ENCODE measurements around the gene RRP15. TPM values are rescaled to one million over a fixed set of nuclear protein-coding genes. Genes with fewer than 3 reads are reported as not detected.

The RRP15 gene
- total RNA-seq, 1 experiment from 2014 or later, result 36.0 TPM

DNA sequence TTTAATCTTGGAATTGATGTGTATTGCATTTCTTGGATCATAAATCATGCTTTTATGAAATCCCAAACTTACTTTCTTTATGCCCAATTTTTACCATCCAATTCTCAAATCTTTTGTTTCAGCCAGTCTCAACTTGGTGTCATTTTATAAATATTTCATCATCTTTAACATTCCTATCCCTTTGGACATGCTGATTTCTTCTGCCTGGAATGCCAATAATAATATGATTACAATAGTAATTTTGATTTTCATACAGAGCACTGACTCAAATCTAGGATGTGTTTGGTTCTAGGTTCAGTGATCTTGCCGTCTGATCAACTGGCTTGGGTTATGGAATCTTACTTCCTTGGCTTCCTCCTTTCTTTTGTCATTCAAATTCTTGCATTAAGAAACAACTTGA lies 12.8 kb downstream of the RRP15 start:
- Mint-ChIP-seq H3K9me3 (no peaks in the 10 kb centered on the region), H3K4me1 (peaks cover 88% of the 10 kb centered on the region), H3K4me3 (no peak overlapping the region), H3K36me3 (peaks cover 9% of the 10 kb centered on the region), H3K27me3 (ENCODE audit: low read depth) (no peaks in the 10 kb centered on the region), H3K27ac (peak overlapping the region; percentile 93)
- TF ChIP-seq, protein P1, sequence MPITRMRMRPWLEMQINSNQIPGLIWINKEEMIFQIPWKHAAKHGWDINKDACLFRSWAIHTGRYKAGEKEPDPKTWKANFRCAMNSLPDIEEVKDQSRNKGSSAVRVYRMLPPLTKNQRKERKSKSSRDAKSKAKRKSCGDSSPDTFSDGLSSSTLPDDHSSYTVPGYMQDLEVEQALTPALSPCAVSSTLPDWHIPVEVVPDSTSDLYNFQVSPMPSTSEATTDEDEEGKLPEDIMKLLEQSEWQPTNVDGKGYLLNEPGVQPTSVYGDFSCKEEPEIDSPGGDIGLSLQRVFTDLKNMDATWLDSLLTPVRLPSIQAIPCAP (CRISPR knock-in tag; IDR thresholded peaks at IDR 0.05), result no peak
- TF ChIP-seq JAZF1 (CRISPR knock-in tag; IDR thresholded peaks at IDR 0.05) (no peak), NFE2L1 (CRISPR knock-in tag; IDR thresholded peaks at IDR 0.05) (no peak), OVOL2 (CRISPR knock-in tag; IDR thresholded peaks at IDR 0.05; ENCODE audit: borderline replicate concordance) (no peak), FOXK1 (CRISPR knock-in tag; IDR thresholded peaks at IDR 0.05) (no peak), NR1H2 (CRISPR knock-in tag; IDR thresholded peaks at IDR 0.05) (no peak), ZNF263 (CRISPR knock-in tag; IDR thresholded peaks at IDR 0.05; ENCODE audit: low read depth) (no peak), NFATC4 (CRISPR knock-in tag; IDR thresholded peaks at IDR 0.05) (no peak), TCF7 (CRISPR knock-in tag; IDR thresholded peaks at IDR 0.05; ENCODE audit: low read depth) (no peak), SOX15 (CRISPR knock-in tag; IDR thresholded peaks at IDR 0.05) (no peak), GRHL2 (CRISPR knock-in tag; IDR thresholded peaks at IDR 0.05; ENCODE audit: insufficient replicate concordance, severe bottlenecking) (no peak), RELA (CRISPR knock-in tag; IDR thresholded peaks at IDR 0.05; ENCODE audit: borderline replicate concordance) (no peak), FOXP1 (CRISPR knock-in tag; IDR thresholded peaks at IDR 0.05; ENCODE audit: borderline replicate concordance) (no peak), CREM (CRISPR knock-in tag; IDR thresholded peaks at IDR 0.05) (no peak)
- TF ChIP-seq, protein P2, sequence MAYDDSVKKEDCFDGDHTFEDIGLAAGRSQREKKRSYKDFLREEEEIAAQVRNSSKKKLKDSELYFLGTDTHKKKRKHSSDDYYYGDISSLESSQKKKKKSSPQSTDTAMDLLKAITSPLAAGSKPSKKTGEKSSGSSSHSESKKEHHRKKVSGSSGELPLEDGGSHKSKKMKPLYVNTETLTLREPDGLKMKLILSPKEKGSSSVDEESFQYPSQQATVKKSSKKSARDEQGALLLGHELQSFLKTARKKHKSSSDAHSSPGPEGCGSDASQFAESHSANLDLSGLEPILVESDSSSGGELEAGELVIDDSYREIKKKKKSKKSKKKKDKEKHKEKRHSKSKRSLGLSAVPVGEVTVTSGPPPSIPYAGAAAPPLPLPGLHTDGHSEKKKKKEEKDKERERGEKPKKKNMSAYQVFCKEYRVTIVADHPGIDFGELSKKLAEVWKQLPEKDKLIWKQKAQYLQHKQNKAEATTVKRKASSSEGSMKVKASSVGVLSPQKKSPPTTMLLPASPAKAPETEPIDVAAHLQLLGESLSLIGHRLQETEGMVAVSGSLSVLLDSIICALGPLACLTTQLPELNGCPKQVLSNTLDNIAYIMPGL (CRISPR knock-in tag; IDR thresholded peaks at IDR 0.05), result no peak
- TF ChIP-seq, protein P3, sequence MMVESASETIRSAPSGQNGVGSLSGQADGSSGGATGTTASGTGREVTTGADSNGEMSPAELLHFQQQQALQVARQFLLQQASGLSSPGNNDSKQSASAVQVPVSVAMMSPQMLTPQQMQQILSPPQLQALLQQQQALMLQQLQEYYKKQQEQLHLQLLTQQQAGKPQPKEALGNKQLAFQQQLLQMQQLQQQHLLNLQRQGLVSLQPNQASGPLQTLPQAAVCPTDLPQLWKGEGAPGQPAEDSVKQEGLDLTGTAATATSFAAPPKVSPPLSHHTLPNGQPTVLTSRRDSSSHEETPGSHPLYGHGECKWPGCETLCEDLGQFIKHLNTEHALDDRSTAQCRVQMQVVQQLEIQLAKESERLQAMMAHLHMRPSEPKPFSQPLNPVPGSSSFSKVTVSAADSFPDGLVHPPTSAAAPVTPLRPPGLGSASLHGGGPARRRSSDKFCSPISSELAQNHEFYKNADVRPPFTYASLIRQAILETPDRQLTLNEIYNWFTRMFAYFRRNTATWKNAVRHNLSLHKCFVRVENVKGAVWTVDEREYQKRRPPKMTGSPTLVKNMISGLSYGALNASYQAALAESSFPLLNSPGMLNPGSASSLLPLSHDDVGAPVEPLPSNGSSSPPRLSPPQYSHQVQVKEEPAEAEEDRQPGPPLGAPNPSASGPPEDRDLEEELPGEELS (CRISPR knock-in tag; IDR thresholded peaks at IDR 0.05), result no peak
- TF ChIP-seq, protein P4, sequence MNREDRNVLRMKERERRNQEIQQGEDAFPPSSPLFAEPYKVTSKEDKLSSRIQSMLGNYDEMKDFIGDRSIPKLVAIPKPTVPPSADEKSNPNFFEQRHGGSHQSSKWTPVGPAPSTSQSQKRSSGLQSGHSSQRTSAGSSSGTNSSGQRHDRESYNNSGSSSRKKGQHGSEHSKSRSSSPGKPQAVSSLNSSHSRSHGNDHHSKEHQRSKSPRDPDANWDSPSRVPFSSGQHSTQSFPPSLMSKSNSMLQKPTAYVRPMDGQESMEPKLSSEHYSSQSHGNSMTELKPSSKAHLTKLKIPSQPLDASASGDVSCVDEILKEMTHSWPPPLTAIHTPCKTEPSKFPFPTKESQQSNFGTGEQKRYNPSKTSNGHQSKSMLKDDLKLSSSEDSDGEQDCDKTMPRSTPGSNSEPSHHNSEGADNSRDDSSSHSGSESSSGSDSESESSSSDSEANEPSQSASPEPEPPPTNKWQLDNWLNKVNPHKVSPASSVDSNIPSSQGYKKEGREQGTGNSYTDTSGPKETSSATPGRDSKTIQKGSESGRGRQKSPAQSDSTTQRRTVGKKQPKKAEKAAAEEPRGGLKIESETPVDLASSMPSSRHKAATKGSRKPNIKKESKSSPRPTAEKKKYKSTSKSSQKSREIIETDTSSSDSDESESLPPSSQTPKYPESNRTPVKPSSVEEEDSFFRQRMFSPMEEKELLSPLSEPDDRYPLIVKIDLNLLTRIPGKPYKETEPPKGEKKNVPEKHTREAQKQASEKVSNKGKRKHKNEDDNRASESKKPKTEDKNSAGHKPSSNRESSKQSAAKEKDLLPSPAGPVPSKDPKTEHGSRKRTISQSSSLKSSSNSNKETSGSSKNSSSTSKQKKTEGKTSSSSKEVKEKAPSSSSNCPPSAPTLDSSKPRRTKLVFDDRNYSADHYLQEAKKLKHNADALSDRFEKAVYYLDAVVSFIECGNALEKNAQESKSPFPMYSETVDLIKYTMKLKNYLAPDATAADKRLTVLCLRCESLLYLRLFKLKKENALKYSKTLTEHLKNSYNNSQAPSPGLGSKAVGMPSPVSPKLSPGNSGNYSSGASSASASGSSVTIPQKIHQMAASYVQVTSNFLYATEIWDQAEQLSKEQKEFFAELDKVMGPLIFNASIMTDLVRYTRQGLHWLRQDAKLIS (CRISPR knock-in tag; IDR thresholded peaks at IDR 0.05; ENCODE audit: borderline replicate concordance), result no peak
- TF ChIP-seq, protein P5, sequence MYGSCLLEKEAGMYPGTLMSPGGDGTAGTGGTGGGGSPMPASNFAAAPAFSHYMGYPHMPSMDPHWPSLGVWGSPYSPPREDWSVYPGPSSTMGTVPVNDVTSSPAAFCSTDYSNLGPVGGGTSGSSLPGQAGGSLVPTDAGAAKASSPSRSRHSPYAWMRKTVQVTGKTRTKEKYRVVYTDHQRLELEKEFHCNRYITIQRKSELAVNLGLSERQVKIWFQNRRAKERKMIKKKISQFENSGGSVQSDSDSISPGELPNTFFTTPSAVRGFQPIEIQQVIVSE (CRISPR knock-in tag; IDR thresholded peaks at IDR 0.05; ENCODE audit: borderline replicate concordance), result no peak
- TF ChIP-seq, protein P6, sequence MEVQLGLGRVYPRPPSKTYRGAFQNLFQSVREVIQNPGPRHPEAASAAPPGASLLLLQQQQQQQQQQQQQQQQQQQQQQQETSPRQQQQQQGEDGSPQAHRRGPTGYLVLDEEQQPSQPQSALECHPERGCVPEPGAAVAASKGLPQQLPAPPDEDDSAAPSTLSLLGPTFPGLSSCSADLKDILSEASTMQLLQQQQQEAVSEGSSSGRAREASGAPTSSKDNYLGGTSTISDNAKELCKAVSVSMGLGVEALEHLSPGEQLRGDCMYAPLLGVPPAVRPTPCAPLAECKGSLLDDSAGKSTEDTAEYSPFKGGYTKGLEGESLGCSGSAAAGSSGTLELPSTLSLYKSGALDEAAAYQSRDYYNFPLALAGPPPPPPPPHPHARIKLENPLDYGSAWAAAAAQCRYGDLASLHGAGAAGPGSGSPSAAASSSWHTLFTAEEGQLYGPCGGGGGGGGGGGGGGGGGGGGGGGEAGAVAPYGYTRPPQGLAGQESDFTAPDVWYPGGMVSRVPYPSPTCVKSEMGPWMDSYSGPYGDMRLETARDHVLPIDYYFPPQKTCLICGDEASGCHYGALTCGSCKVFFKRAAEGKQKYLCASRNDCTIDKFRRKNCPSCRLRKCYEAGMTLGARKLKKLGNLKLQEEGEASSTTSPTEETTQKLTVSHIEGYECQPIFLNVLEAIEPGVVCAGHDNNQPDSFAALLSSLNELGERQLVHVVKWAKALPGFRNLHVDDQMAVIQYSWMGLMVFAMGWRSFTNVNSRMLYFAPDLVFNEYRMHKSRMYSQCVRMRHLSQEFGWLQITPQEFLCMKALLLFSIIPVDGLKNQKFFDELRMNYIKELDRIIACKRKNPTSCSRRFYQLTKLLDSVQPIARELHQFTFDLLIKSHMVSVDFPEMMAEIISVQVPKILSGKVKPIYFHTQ (CRISPR knock-in tag; IDR thresholded peaks at IDR 0.05), result no peak
- TF ChIP-seq, protein P7, sequence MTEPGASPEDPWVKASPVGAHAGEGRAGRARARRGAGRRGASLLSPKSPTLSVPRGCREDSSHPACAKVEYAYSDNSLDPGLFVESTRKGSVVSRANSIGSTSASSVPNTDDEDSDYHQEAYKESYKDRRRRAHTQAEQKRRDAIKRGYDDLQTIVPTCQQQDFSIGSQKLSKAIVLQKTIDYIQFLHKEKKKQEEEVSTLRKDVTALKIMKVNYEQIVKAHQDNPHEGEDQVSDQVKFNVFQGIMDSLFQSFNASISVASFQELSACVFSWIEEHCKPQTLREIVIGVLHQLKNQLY (CRISPR knock-in tag; IDR thresholded peaks at IDR 0.05), result no peak
- ChIA-PET CTCF (interaction anchor here (0.6 to 1.4 kb wide), 2 partner anchors 41 to 166 kb away, joined by 3 to 6 read pairs; no protein-coding TSS in a partner anchor), POLR2A (no interaction called here)
- no peak for ATAC-seq
- no peak for DNase-seq (ENCODE audit: low spot score)

All from WTC11 (cell line).